ENCODE measurements around the gene SACM1L. TPM values are rescaled to one million over a fixed set of nuclear protein-coding genes. Genes with fewer than 3 reads are reported as not detected.

The SACM1L gene
- total and polyA plus RNA-seq, 2 of the 8 experiments (the other 6 are each of a cell fraction or from before 2014, with no cell fraction given): 20.1 to 61.0 TPM

- Histone ChIP-seq H2BK15ac (ENCODE audit: low read length) (no peak overlapping the region), H3K23ac (ENCODE audit: insufficient read length) (no peak overlapping the region), H2AFZ (ENCODE audit: low read length) (no peak overlapping the region), H3K4me1 (replicated peaks in 1 of 4; ENCODE audit: control insufficient read depth in 3 of 4, insufficient read depth in 4 of 4, low read length in 3 of 4) (peaks cover 0 to 2% (median 0%) of the 10 kb centered on the region in 4 experiments; a peak in 1 of 7 replicates), H2BK5ac (ENCODE audit: low read depth, low read length) (no peak overlapping the region), H3K18ac (ENCODE audit: extremely low read depth, low read length) (no peak overlapping the region), H4K5ac (ENCODE audit: insufficient read length, low read depth, low read length) (no peak overlapping the region), H3K79me1 (ENCODE audit: low read depth, low read length) (no peaks in the 10 kb centered on the region), H3K4ac (replicated peaks; ENCODE audit: insufficient read length, low read depth, low read length) (no peak overlapping the region), H3K9me3 (ENCODE audit: insufficient read depth in 2 of 2, low read depth in 1 of 2, low read length in 1 of 2) (no peaks in the 10 kb centered on the region), H3K36me3 (ENCODE audit: control insufficient read depth in 2 of 4, insufficient read depth in 4 of 4, low read length in 3 of 4) (no peaks in the 10 kb centered on the region), H2BK120ac (replicated peaks; ENCODE audit: low read depth, low read length) (no peak overlapping the region), H3K27ac (ENCODE audit: low read depth, low read length) (no peak overlapping the region), H3K9ac (replicated peaks in 1 of 4; ENCODE audit: extremely low read depth in 1 of 4, low read depth in 3 of 4, low read length in 3 of 4) (peak overlapping the region in 1 of 4 experiments; percentile 32; a peak in 1 of 7 replicates), H3K79me2 (ENCODE audit: control insufficient read depth in 1 of 2, insufficient read depth in 2 of 2, low read length in 2 of 2) (no peaks in the 10 kb centered on the region), H3K23me2 (ENCODE audit: low read depth, low read length) (peaks cover 5% of the 10 kb centered on the region; the same call in 1 of the 2 replicates), H3K4me2 (ENCODE audit: insufficient read depth in 1 of 2, low read depth in 2 of 2, low read length in 2 of 2) (no peak overlapping the region), H2AK5ac (ENCODE audit: low read depth, low read length) (no peak overlapping the region), H4K91ac (replicated peaks; ENCODE audit: insufficient read length, low read length) (no peak overlapping the region), H3K14ac (ENCODE audit: insufficient read length) (no peak overlapping the region), H3K56ac (replicated peaks; ENCODE audit: insufficient read length, low read depth, low read length) (no peak overlapping the region), H4K8ac (ENCODE audit: extremely low read depth, insufficient read depth, low read length) (peak overlapping the region; percentile 3; the same call in 1 of the 2 replicates), H2BK12ac (ENCODE audit: low read depth, low read length) (0 out of 2 replicates have a peak overlapping the region, but pooled peaks have one; percentile 17), H4K20me1 (replicated peaks in 1 of 2; ENCODE audit: control insufficient read depth in 1 of 2, insufficient read depth in 2 of 2, low read length in 2 of 2) (no peaks in the 10 kb centered on the region), H3K27me3 (replicated peaks in 1 of 4; ENCODE audit: control insufficient read depth in 3 of 4, extremely low read depth in 1 of 4, insufficient read depth in 3 of 4, low read length in 3 of 4) (no peaks in the 10 kb centered on the region), H2BK20ac (ENCODE audit: low read length) (no peak overlapping the region), H3K4me3 (ENCODE audit: extremely low read depth in 1 of 4, insufficient read depth in 2 of 4, low read depth in 3 of 4, low read length in 4 of 4) (no peak overlapping the region)
- DNase-seq (ENCODE audit: low read depth in 1 of 2, low spot score in 2 of 2) (no peak), FAIRE-seq (no peak)
- ChIA-PET CTCF (ENCODE audit: partially characterized antibody) (interaction anchor here (0.7 to 7.1 kb wide), 2 partner anchors 19 to 297 kb away, joined by 3 to 64 read pairs; no protein-coding TSS in a partner anchor), POLR2A (ENCODE audit: partially characterized antibody) (no interaction called here)
- 89% methylated on average over 20 of the region's 35 CpGs; no CpG with 5 or more reads in 1 of the 2 experiments for WGBS, 2 experiments (ENCODE audit: extremely low coverage in 1 of 2, insufficient coverage in 1 of 2, insufficient read length in 1 of 2, insufficient replicate concordance in 2 of 2, low coverage in 1 of 2, low lambda C conversion rate in 2 of 2, missing lambda C conversion rate in 1 of 2)
- TF ChIP-seq CHD2 (IDR thresholded peaks at IDR 0.05; ENCODE audit: low read length) (no peak), KDM4A (IDR thresholded peaks at IDR 0.05; ENCODE audit: low read depth, low read length, severe bottlenecking) (no peak), KDM1A (IDR thresholded peaks at IDR 0.05; ENCODE audit: borderline replicate concordance, low read length) (no peak), PHF8 (conservative IDR thresholded peaks at IDR 0.05; ENCODE audit: low read depth, low read length) (no peak), FOSL1 (IDR thresholded peaks at IDR 0.05; ENCODE audit: insufficient read depth, low read depth, low read length) (no peak), BACH1 (IDR thresholded peaks at IDR 0.05; ENCODE audit: low read length) (no peak), CTBP2 (IDR thresholded peaks at IDR 0.05; ENCODE audit: borderline replicate concordance, insufficient read depth, insufficient read length, low read length) (no peak), NANOG (IDR thresholded peaks at IDR 0.05; ENCODE audit: insufficient read depth, low read depth, low read length, poor library complexity, severe bottlenecking) (no peak), KDM5A (IDR thresholded peaks at IDR 0.05; ENCODE audit: low read length) (no peak), SRF (IDR thresholded peaks at IDR 0.05; ENCODE audit: low read depth, low read length) (no peak), GTF2F1 (IDR thresholded peaks at IDR 0.05; ENCODE audit: borderline replicate concordance, low read depth, low read length) (no peak)
These were observed 90.8 kb downstream of the SACM1L start for GRCh38 chr3:45779746-45780735.

Measured in H1 (cell line).